Measurements from ENCODE around the gene SLC9B1. TPM values are rescaled to one million over a fixed set of nuclear protein-coding genes. Genes with fewer than 3 reads are reported as not detected.
A peak's percentile ranks its signal among the peaks of the same experiment; 100 is the strongest.

The SLC9B1 gene
- total and polyA plus RNA-seq, 2 of the 13 experiments (the other 11 are each of a cell fraction or from before 2014, with no cell fraction given), result 0.17 to 0.20 TPM

DNA sequence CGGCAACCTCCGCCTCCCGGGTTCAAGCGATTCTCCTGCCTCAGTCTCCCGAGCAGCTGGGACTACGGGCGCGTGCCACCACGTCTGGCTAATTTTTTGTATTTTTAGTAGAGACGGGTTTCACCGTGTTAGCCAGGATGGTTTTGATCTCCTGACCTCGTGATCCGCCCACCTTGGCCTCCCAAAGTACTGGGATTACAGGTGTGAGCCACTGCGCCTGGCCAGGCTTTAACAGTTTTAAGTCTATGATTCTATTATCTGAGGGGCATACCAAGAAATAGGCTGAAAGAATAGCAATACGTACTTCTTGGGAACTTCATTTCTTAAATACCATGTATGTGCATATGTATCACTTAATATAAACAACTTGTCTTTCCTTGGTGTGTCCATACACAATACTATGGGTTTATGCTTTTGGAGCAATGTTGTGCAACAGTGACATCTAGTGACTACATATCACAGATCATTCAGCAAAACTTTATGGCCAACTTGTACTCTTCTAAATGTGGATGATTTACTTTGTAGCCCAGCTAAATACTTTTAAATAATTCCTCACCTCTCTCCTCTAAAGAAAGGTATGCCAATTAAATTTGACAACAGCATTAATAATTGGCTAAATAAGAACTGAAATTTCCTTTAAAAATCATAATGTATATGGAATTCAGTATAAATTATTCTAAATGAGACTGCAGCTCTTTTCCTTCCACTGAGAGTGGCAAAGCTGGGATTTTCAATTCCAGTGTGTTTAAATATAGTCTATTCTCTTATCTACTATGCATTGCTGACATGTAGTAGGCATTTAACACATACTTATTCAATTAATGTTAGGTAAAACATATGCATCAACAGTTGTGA, 10.4 kb downstream of the SLC9B1 start (continued):
- TF ChIP-seq HOMEZ (CRISPR knock-in tag; IDR thresholded peaks at IDR 0.05; ENCODE audit: low read depth) (peak; percentile 32; the same call in 1 of the 2 replicates), CEBPB (IDR thresholded peaks at IDR 0.05; ENCODE audit: borderline replicate concordance, low read depth, low read length) (peak; percentile 92), STAG1 (CRISPR knock-in tag; IDR thresholded peaks at IDR 0.05) (peak; percentile 99), THAP11 (CRISPR knock-in tag; IDR thresholded peaks at IDR 0.05) (peak; percentile 70)

- no peak overlapping the region for H2AFZ ChIP-seq (ENCODE audit: low read length)
- no peak overlapping the region for H3K4me3 ChIP-seq (replicated peaks in 1 of 3; ENCODE audit: insufficient read depth in 1 of 3, low read depth in 2 of 3, low read length in 3 of 3)
- no peaks in the 10 kb centered on the region for H3K4me1 ChIP-seq (ENCODE audit: insufficient read depth, low read length)
- H3K9me3 ChIP-seq (ENCODE audit: low read length), result no peaks in the 10 kb centered on the region
- H3K4me2 ChIP-seq (ENCODE audit: low read depth, low read length), result no peak overlapping the region
- WGBS (ENCODE audit: low lambda C conversion rate), result 3% methylated on average over 2 of the region's 2 CpGs
- H3K79me2 ChIP-seq (ENCODE audit: insufficient read depth, low read length), result no peaks in the 10 kb centered on the region
- H3K27ac ChIP-seq (ENCODE audit: extremely low read length, insufficient read depth, low read length), result no peak overlapping the region
- ChIA-PET CTCF (ENCODE audit: low intra/inter-chr PET ratio, low total read pairs) (no interaction called here), POLR2A (no interaction called here)
- in situ Hi-C loops (cut with HindIII; ENCODE audit: extremely low pct_ligation_motif_present, low pct_unique_long_range_greater_than_20kb), result no loop called here
- H3K27me3 ChIP-seq (ENCODE audit: control insufficient read depth in 1 of 2, insufficient read depth in 2 of 2, low read length in 2 of 2), result no peaks in the 10 kb centered on the region
- BruUV-seq (replicated peaks), result no TSS peak
- FAIRE-seq (no peak), ATAC-seq (no peak), DNase-seq (ENCODE audit: low spot score) (no peak)
- intact Hi-C loops (cut with micrococcal nuclease; ENCODE audit: unreplicated experiment), result loop anchor here (10.0 kb wide), 1 partner anchor 658 kb away; the partner anchor contains the start of gene SLC39A8
- TF ChIP-seq, protein P1, sequence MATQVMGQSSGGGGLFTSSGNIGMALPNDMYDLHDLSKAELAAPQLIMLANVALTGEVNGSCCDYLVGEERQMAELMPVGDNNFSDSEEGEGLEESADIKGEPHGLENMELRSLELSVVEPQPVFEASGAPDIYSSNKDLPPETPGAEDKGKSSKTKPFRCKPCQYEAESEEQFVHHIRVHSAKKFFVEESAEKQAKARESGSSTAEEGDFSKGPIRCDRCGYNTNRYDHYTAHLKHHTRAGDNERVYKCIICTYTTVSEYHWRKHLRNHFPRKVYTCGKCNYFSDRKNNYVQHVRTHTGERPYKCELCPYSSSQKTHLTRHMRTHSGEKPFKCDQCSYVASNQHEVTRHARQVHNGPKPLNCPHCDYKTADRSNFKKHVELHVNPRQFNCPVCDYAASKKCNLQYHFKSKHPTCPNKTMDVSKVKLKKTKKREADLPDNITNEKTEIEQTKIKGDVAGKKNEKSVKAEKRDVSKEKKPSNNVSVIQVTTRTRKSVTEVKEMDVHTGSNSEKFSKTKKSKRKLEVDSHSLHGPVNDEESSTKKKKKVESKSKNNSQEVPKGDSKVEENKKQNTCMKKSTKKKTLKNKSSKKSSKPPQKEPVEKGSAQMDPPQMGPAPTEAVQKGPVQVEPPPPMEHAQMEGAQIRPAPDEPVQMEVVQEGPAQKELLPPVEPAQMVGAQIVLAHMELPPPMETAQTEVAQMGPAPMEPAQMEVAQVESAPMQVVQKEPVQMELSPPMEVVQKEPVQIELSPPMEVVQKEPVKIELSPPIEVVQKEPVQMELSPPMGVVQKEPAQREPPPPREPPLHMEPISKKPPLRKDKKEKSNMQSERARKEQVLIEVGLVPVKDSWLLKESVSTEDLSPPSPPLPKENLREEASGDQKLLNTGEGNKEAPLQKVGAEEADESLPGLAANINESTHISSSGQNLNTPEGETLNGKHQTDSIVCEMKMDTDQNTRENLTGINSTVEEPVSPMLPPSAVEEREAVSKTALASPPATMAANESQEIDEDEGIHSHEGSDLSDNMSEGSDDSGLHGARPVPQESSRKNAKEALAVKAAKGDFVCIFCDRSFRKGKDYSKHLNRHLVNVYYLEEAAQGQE (IDR thresholded peaks at IDR 0.05; ENCODE audit: borderline replicate concordance in 1 of 2, low read depth in 1 of 2, low read length in 2 of 2), result peak; percentile 39 to 91
- TF ChIP-seq MIER2 (CRISPR knock-in tag; IDR thresholded peaks at IDR 0.05) (peak; percentile 91), SMAD3 (CRISPR knock-in tag; IDR thresholded peaks at IDR 0.05) (no peak)
- no peaks in the 10 kb centered on the region for H4K20me1 ChIP-seq (ENCODE audit: insufficient read depth, low read length)
- no peaks in the 10 kb centered on the region for H3K36me3 ChIP-seq (replicated peaks in 1 of 2; ENCODE audit: control insufficient read depth in 1 of 2, insufficient read depth in 2 of 2, low read length in 2 of 2)
- no peak overlapping the region for H3K9ac ChIP-seq (ENCODE audit: insufficient read depth, low read depth, low read length)
These were observed 17.0 kb downstream of the SLC9B1 start for GRCh38 chr4:103002551-103002950.
